Tongue (tissue), 2 donors: ENCODE results near the gene C19orf33. TPM values are rescaled to one million over a fixed set of nuclear protein-coding genes. Genes with fewer than 3 reads are reported as not detected.
"Not testable (repeated sequence)": the region's sequence is repeated elsewhere in the genome, so short reads cannot be mapped to it uniquely, and the experiment has no call there.

Source experiments
- DNase-seq: peaks from one replicate; pipeline ENCODE4 v3.0.0-alpha.2; 2015
- total RNA-seq: library from RNA; depleted of rRNA; stranded (reverse); fragments of >200 nt; gene quantifications from one replicate; pipeline ENCODE4 v1.2.3, GENCODE V29; 2014

C19orf33 gene
- total RNA-seq, 1 donor from 2014 or later, result 16.6 TPM

- DNase-seq, result no peak
These were observed 5.7 kb downstream of the C19orf33 start for GRCh38 chr19:38309615-38310278.

GRCh38 chr19:38310279-38310670 is 6.2 kb downstream of the C19orf33 start:
- DNase-seq, result no peak

GRCh38 chr19:38310986-38311385 is 6.9 kb downstream of the C19orf33 start:
- DNase-seq, result no peak

GRCh38 chr19:38315657-38316476 is 11.8 kb downstream of the C19orf33 start, which contains the start of gene YIF1B:
Gene YIF1B (minus strand): TSS chr19:38315947. CDS start chr19:38315917, 30 bp downstream.
- DNase-seq, result peak; percentile 98

GRCh38 chr19:38316477-38317067 is 12.5 kb downstream of the C19orf33 start:
- no peak for DNase-seq

- DNase-seq, result no peak
These were observed 13.1 kb downstream of the C19orf33 start for GRCh38 chr19:38317104-38317612.

GRCh38 chr19:38318660-38319059 is 14.6 kb downstream of the C19orf33 start:
- peak; percentile 66 for DNase-seq

GRCh38 chr19:38319421-38320258 is 15.6 kb downstream of the C19orf33 start, which contains the start of gene KCNK6:
Gene KCNK6 (plus strand): TSS chr19:38319845. CDS start chr19:38319951, 106 bp downstream.
- peak; percentile 67 for DNase-seq

- no peak for DNase-seq
These were observed 16.9 kb downstream of the C19orf33 start for GRCh38 chr19:38320969-38321339.

- no peak for DNase-seq
These were observed 17.7 kb downstream of the C19orf33 start for GRCh38 chr19:38321646-38322196.

GRCh38 chr19:38323291-38323690 is 19.2 kb downstream of the C19orf33 start:
- DNase-seq, result no peak

GRCh38 chr19:38324431-38324830 is 20.4 kb downstream of the C19orf33 start:
- no peak for DNase-seq

- no peak for DNase-seq
These were observed 22.5 kb downstream of the C19orf33 start for GRCh38 chr19:38326591-38326990.

- no peak for DNase-seq
These were observed 25.6 kb downstream of the C19orf33 start for GRCh38 chr19:38329651-38330050.

- no peak for DNase-seq
These were observed 27.7 kb downstream of the C19orf33 start for GRCh38 chr19:38331728-38332127.

GRCh38 chr19:38333245-38333644 is 29.2 kb downstream of the C19orf33 start:
- DNase-seq, result no peak

- peak; percentile 97 for DNase-seq
These were observed 32.0 kb downstream of the C19orf33 start for GRCh38 chr19:38335949-38336637.

- peak; percentile 96 for DNase-seq
These were observed 32.7 kb downstream of the C19orf33 start for GRCh38 chr19:38336638-38337359.

- no peak for DNase-seq
These were observed 33.3 kb downstream of the C19orf33 start for GRCh38 chr19:38337360-38337653.

- not testable (repeated sequence) for DNase-seq
These were observed 35.0 kb downstream of the C19orf33 start for GRCh38 chr19:38339011-38339410.
